Measurements from ENCODE around the gene SLC6A12. TPM values are rescaled to one million over a fixed set of nuclear protein-coding genes. Genes with fewer than 3 reads are reported as not detected.

Gene SLC6A12
- 1.4 TPM for total RNA-seq

GRCh38 chr12:214003-214741 is at the start of gene SLC6A12:
TSS of gene SLC6A12 (minus strand) at chr12:214157. CDS start at chr12:209986, 4,171 bp downstream.
- no peaks in the 10 kb centered on the region for H3K9me3 ChIP-seq
- TF ChIP-seq CTCF (IDR thresholded peaks at IDR 0.05), result no peak
- H3K4me1 ChIP-seq, result no peaks in the 10 kb centered on the region
- H3K27me3 ChIP-seq, result no peaks in the 10 kb centered on the region
- H3K27ac ChIP-seq, result no peak within 1 kb of the TSS
- intact Hi-C loops (cut with DNase I), result no loop called here
- peak within 1 kb of the TSS in 1 of 2 donors; percentile 8 for H3K4me3 ChIP-seq
- no peak for DNase-seq (ENCODE audit: low spot score in 2 of 2)
- H3K36me3 ChIP-seq, result no peaks in the 10 kb centered on the region

GRCh38 chr12:263574-263973 is 49.6 kb upstream of the SLC6A12 start:
- Histone ChIP-seq H3K27me3 (no peaks in the 10 kb centered on the region), H3K9me3 (no peaks in the 10 kb centered on the region), H3K36me3 (no peaks in the 10 kb centered on the region), H3K4me1 (no peaks in the 10 kb centered on the region), H3K4me3 (no peak overlapping the region), H3K27ac (no peak overlapping the region)
- TF ChIP-seq CTCF (IDR thresholded peaks at IDR 0.05), result no peak
- intact Hi-C loops (cut with DNase I), result no loop called here
- no peak for DNase-seq (ENCODE audit: low spot score in 2 of 2)

- Histone ChIP-seq H3K36me3 (no peaks in the 10 kb centered on the region), H3K27me3 (no peaks in the 10 kb centered on the region), H3K9me3 (no peaks in the 10 kb centered on the region), H3K4me1 (no peaks in the 10 kb centered on the region), H3K27ac (no peak within 1 kb of the TSS), H3K4me3 (no peak within 1 kb of the TSS)
- no peak for DNase-seq (ENCODE audit: low spot score in 2 of 2)
- intact Hi-C loops (cut with DNase I), result no loop called here
- TF ChIP-seq CTCF (IDR thresholded peaks at IDR 0.05), result no peak
Measured at GRCh38 chr12:262817-263216, 48.9 kb upstream of the SLC6A12 start, which contains the start of gene SLC6A13. TSS of gene SLC6A13 (minus strand) at chr12:262836. CDS start at chr12:260052, 2,784 bp downstream.

GRCh38 chr12:262113-262512 is 48.2 kb upstream of the SLC6A12 start:
- Histone ChIP-seq H3K36me3 (no peaks in the 10 kb centered on the region), H3K4me3 (no peak overlapping the region), H3K27ac (no peak overlapping the region), H3K27me3 (no peaks in the 10 kb centered on the region), H3K9me3 (no peaks in the 10 kb centered on the region), H3K4me1 (no peaks in the 10 kb centered on the region)
- no peak for TF ChIP-seq CTCF (IDR thresholded peaks at IDR 0.05)
- intact Hi-C loops (cut with DNase I), result no loop called here
- DNase-seq (ENCODE audit: low spot score in 2 of 2), result no peak

GRCh38 chr12:257521-258321 is 43.8 kb upstream of the SLC6A12 start:
- no peaks in the 10 kb centered on the region for H3K9me3 ChIP-seq
- no peak overlapping the region for H3K4me3 ChIP-seq
- H3K4me1 ChIP-seq, result no peaks in the 10 kb centered on the region
- H3K27ac ChIP-seq, result no peak overlapping the region
- no peaks in the 10 kb centered on the region for H3K36me3 ChIP-seq
- intact Hi-C loops (cut with DNase I), result no loop called here
- DNase-seq (ENCODE audit: low spot score in 2 of 2), result no peak
- no peaks in the 10 kb centered on the region for H3K27me3 ChIP-seq
- TF ChIP-seq CTCF (IDR thresholded peaks at IDR 0.05), result no peak

Data from ascending aorta (tissue), 2 donors.